ENCODE results near the gene ACTL10. TPM values are rescaled to one million over a fixed set of nuclear protein-coding genes. Genes with fewer than 3 reads are reported as not detected.
A peak's percentile ranks its signal among the peaks of the same experiment; 100 is the strongest.

The ACTL10 gene
- total and polyA plus RNA-seq, 8 donors: 0.30 to 2.3 (median 0.56) TPM

DNA sequence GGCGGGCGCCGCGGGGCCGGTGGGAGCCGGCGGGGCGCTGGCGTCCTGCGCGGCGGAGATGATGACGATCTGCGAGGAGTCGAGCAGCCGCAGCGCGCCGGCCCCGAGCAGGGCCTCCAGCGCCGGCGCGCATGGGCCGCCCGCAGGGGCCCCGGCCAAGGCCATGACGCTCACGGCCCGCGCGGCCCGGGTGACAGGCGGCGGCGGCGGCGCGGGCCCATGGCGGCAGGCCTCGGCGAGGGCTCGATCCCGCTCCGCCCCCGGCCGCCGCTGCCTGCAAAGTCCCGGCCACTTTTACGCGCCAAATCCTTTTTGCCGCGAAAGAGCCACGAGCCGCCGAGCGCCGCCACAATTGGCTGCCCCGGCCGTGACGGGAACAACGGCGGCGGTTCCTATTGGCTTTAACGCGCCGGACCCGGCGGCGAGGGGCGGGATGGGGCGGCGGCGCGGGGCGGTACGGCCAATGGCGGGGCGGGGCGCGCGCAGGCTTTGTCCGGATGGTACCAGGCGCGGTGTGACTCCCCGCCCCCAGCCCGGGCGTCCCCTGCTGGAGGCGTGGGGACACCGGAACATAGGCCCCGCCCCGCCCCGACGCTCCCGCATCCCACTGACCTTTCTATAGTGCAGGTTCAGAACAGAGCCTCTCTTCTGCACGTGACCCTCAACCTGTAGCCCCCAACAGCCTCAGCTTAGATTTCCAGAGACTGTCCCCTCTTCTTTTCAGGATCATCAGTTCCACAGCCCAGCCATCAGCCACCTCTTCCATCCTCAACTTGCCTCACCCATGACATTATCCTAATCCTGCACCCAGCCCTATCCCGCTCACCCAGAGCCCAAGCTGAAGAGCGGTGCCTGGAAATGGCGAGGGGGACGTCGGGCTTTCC is 19.6 kb downstream of the ACTL10 start, which contains the start of gene E2F1:
Gene E2F1 (minus strand): TSS at position 286 of the 884 bp plus-strand sequence. CDS start 121 bp downstream, at position 165.
- TF ChIP-seq, protein P1, sequence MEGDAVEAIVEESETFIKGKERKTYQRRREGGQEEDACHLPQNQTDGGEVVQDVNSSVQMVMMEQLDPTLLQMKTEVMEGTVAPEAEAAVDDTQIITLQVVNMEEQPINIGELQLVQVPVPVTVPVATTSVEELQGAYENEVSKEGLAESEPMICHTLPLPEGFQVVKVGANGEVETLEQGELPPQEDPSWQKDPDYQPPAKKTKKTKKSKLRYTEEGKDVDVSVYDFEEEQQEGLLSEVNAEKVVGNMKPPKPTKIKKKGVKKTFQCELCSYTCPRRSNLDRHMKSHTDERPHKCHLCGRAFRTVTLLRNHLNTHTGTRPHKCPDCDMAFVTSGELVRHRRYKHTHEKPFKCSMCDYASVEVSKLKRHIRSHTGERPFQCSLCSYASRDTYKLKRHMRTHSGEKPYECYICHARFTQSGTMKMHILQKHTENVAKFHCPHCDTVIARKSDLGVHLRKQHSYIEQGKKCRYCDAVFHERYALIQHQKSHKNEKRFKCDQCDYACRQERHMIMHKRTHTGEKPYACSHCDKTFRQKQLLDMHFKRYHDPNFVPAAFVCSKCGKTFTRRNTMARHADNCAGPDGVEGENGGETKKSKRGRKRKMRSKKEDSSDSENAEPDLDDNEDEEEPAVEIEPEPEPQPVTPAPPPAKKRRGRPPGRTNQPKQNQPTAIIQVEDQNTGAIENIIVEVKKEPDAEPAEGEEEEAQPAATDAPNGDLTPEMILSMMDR (IDR thresholded peaks at IDR 0.05): peak; percentile 27 to 53
- H3K4me3 ChIP-seq: peak within 1 kb of the TSS; percentile 13 to 46
- intact Hi-C loops (cut with DNase I): no loop called here
- DNase-seq (peak; percentile 85 to 99 (median 94)), ATAC-seq (peak; percentile 97)
- no peaks in the 10 kb centered on the region for H3K9me3 ChIP-seq
- H3K27me3 ChIP-seq: no peaks in the 10 kb centered on the region
- peaks cover 11 to 50% of the 10 kb centered on the region in 2 donors for H3K4me1 ChIP-seq
- H3K27ac ChIP-seq: peak within 1 kb of the TSS; percentile 3 to 57
- no peaks in the 10 kb centered on the region for H3K36me3 ChIP-seq

DNA sequence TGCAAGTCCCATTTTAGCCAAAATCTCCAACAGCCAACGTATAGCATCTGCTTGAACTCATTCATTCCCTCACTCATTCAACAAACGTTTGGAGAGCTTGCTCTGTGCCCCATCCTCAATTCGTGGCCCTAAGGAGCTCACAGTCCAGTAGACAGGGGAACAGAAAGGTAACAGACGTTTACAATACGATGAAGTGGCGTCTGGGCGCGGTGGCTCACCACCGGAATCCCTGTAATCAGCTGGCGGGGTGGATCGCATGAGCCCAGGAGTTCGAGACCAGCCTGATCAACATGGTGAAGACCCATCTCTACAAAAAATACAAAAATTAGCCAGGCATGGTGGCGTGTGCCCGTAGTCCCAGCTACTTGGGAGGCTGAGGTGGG is 20.2 kb downstream of the ACTL10 start:
- TF ChIP-seq, protein P1 (IDR thresholded peaks at IDR 0.05): no peak
- H3K36me3 ChIP-seq: no peaks in the 10 kb centered on the region
- DNase-seq: no peak
- H3K4me1 ChIP-seq: peaks cover 11 to 50% of the 10 kb centered on the region in 2 donors
- no peak for ATAC-seq
- H3K27ac ChIP-seq: peak overlapping the region in 1 of 2 donors; percentile 57
- no peaks in the 10 kb centered on the region for H3K27me3 ChIP-seq
- H3K9me3 ChIP-seq: no peaks in the 10 kb centered on the region
- intact Hi-C loops (cut with DNase I): no loop called here
- peak overlapping the region; percentile 13 to 46 for H3K4me3 ChIP-seq

GRCh38 chr20:33687370-33687915 is 20.7 kb downstream of the ACTL10 start:
- Histone ChIP-seq H3K27ac (peak overlapping the region in 1 of 2 donors; percentile 57), H3K4me1 (peaks cover 11 to 46% of the 10 kb centered on the region in 2 donors), H3K27me3 (no peaks in the 10 kb centered on the region), H3K4me3 (no peak overlapping the region), H3K9me3 (no peaks in the 10 kb centered on the region), H3K36me3 (no peaks in the 10 kb centered on the region)
- intact Hi-C loops (cut with DNase I): no loop called here
- TF ChIP-seq, protein P1 (IDR thresholded peaks at IDR 0.05): no peak
- ATAC-seq: no peak
- DNase-seq: no peak

DNA sequence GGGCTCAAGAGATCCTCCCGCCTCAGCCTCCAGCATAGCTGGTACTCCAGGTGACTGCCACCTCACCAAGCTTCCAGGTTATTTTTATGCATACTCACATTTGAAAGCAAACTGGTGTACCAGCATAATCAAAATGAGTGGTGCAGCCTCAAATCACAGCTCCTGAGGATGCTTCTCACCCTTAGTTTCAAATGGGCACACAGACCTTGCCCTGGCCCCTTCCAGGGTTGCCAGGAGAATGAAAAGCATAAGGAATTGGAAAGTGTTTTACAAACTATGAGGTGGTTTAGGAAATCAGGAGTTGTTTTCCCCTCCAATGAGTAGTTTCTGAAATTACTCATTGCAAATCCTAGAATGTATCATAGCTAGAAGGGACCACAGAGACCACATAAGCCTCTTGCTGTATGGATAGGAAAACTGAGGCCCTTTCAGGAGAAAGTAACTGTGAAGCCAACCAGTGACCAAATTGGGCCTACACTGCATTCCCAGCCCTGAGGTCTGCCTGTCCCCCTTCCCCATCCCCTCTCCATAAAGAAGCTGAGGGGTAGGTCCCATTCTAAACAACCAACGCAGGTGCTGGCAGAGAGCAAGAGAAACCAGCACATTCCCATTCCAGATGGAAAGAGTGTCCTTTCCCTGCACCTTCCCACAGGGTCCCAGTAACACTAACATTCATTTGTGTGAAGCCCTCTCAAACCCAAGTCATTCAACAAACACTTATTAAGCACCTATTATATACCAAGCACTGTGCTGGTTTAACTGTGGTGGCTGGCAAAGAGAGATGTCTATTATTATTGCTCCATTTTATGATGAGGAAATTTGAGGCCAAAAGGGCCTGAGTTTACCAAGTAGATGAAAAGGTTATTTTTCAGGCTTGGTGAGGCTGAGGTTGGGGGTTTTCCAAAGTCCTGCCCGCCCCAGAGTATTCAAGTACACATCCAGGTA is 21.5 kb downstream of the ACTL10 start:
- Histone ChIP-seq H3K4me3 (no peak overlapping the region), H3K9me3 (no peaks in the 10 kb centered on the region), H3K27me3 (no peaks in the 10 kb centered on the region), H3K36me3 (no peaks in the 10 kb centered on the region), H3K27ac (no peak overlapping the region), H3K4me1 (peaks cover 11 to 39% of the 10 kb centered on the region in 2 donors)
- intact Hi-C loops (cut with DNase I): no loop called here
- ATAC-seq: no peak
- DNase-seq: no peak
- TF ChIP-seq, protein P1 (IDR thresholded peaks at IDR 0.05): no peak

All from left lung (tissue), 10 donors.